Trophoblast cell (in vitro differentiated cells and primary cell): ENCODE measurements around the gene MRAP. TPM values are rescaled to one million over a fixed set of nuclear protein-coding genes. Genes with fewer than 3 reads are reported as not detected.

Experiments
- DNase-seq, 2 donors: peaks; one replicate each; pipeline ENCODE4 v3.0.0-alpha.2; 2016
- H2AFZ ChIP-seq: 2 replicates; pipeline ENCODE4 v1.6.1; 2013; ENCODE audit warnings: low read length, moderate library complexity, mild to moderate bottlenecking; ENCODE audit not compliant: insufficient read depth, poor library complexity
- H2AK5ac ChIP-seq: 2 replicates; pipeline ENCODE4 v1.6.1; 2013; ENCODE audit warnings: mild to moderate bottlenecking, low read length
- H2BK120ac ChIP-seq: 2 replicates; pipeline ENCODE4 v1.6.1; 2013; ENCODE audit warnings: low read length, mild to moderate bottlenecking, moderate library complexity; ENCODE audit not compliant: insufficient read depth, poor library complexity
- H2BK12ac ChIP-seq: 2 replicates; pipeline ENCODE4 v1.6.1; 2013; ENCODE audit warnings: mild to moderate bottlenecking, low read length, moderate library complexity
- H2BK5ac ChIP-seq: 2 replicates; pipeline ENCODE4 v1.6.1; 2013; ENCODE audit warnings: low read length, low read depth, moderate library complexity, mild to moderate bottlenecking; ENCODE audit not compliant: poor library complexity
- H3K14ac ChIP-seq: 2 replicates; pipeline ENCODE4 v1.6.1; 2013; ENCODE audit warnings: mild to moderate bottlenecking, low read length
- H3K18ac ChIP-seq: 2 replicates; pipeline ENCODE4 v1.6.1; 2013; ENCODE audit warnings: mild to moderate bottlenecking, low read length
- H3K23ac ChIP-seq: 2 replicates; pipeline ENCODE4 v1.6.1; 2013; ENCODE audit warnings: low read length
- H3K27ac ChIP-seq: 2 replicates; pipeline ENCODE4 v1.5.1; 2013; ENCODE audit warnings: low read depth, mild to moderate bottlenecking, inconsistent platforms, low read length, moderate library complexity
- H3K27me3 ChIP-seq: 2 replicates; pipeline ENCODE4 v1.6.1; 2013; ENCODE audit warnings: inconsistent platforms, mild to moderate bottlenecking, low read length, moderate library complexity; ENCODE audit not compliant: insufficient read depth
- H3K36me3 ChIP-seq, 2 experiments: 1 replicate in 1 of 2; 2 replicates in 1 of 2; pipeline ENCODE4 v1.6.1; 2013; ENCODE audit warnings: low read length in 2 of 2, mild to moderate bottlenecking in 2 of 2, moderate library complexity in 1 of 2; ENCODE audit not compliant: insufficient read depth in 2 of 2, control insufficient read depth in 1 of 2
- H3K4ac ChIP-seq: 2 replicates; pipeline ENCODE4 v1.6.1; 2013; ENCODE audit warnings: low read depth, mild to moderate bottlenecking, low read length, moderate library complexity
- H3K4me1 ChIP-seq, 2 experiments: 1 replicate in 1 of 2; 2 replicates in 1 of 2; pipeline ENCODE4 v1.6.1; 2013; ENCODE audit warnings: low read length in 2 of 2, mild to moderate bottlenecking in 2 of 2, moderate library complexity in 1 of 2; ENCODE audit not compliant: insufficient read depth in 2 of 2, control insufficient read depth in 1 of 2
- H3K4me2 ChIP-seq: 2 replicates; pipeline ENCODE4 v1.6.1; 2013; ENCODE audit warnings: inconsistent platforms, mild to moderate bottlenecking, low read length, moderate library complexity
- H3K4me3 ChIP-seq: 2 replicates; pipeline ENCODE4 v1.5.1; 2013; ENCODE audit warnings: mild to moderate bottlenecking, low read depth, low read length, inconsistent platforms
- H3K79me1 ChIP-seq: one replicate; pipeline ENCODE4 v1.6.1; 2013; ENCODE audit warnings: low read length
- H3K79me2 ChIP-seq: 2 replicates; pipeline ENCODE4 v1.6.1; 2013; ENCODE audit warnings: low read length, mild to moderate bottlenecking; ENCODE audit not compliant: control insufficient read depth, insufficient read depth, poor library complexity
- H3K9ac ChIP-seq: 2 replicates; pipeline ENCODE4 v1.6.1; 2013; ENCODE audit warnings: mild to moderate bottlenecking, low read length
- H3K9me3 ChIP-seq: 2 replicates; pipeline ENCODE4 v1.6.1; 2013; ENCODE audit warnings: low read depth, mild to moderate bottlenecking, control low read depth, inconsistent platforms, low read length; ENCODE audit not compliant: insufficient read depth
- H4K12ac ChIP-seq: 2 replicates; pipeline ENCODE4 v1.6.1; 2013; ENCODE audit warnings: low read depth, mild to moderate bottlenecking, low read length, moderate library complexity
- H4K8ac ChIP-seq: 2 replicates; pipeline ENCODE4 v1.6.1; 2013; ENCODE audit warnings: low read depth, mild to moderate bottlenecking, low read length, moderate library complexity
- H4K91ac ChIP-seq: one replicate; pipeline ENCODE4 v1.6.1; 2013; ENCODE audit warnings: low read depth, mild to moderate bottlenecking, low read length, moderate library complexity
- WGBS: extraction: QIAGEN DNeasy Blood & Tissue Kit; methylation state at CpG from one replicate; pipeline ENCODE4 v1.1.7; 2013; ENCODE audit warnings: missing lambda C conversion rate; ENCODE audit not compliant: insufficient read length, insufficient coverage; ENCODE audit errors: extremely low coverage; 5-methylcytosine and 5-hydroxymethylcytosine counted together
- polyA plus RNA-seq: library from polyadenylated mRNA; stranded (reverse); fragments of 200-250 nt; gene quantifications from 2 replicates; pipeline ENCODE4 v1.2.3, GENCODE V29; 2013

MRAP gene
- not detected in 2 replicates for polyA plus RNA-seq

GRCh38 chr21:32298658-32299081, at the start of gene MRAP:
Gene MRAP (plus strand): TSS chr21:32298855. CDS start chr21:32298972, 117 bp downstream.
- no peak within 1 kb of the TSS for H2AK5ac ChIP-seq
- H4K8ac ChIP-seq = no peak within 1 kb of the TSS
- peaks cover 7% of the 10 kb centered on the region for H3K9me3 ChIP-seq
- H3K4ac ChIP-seq = no peak within 1 kb of the TSS
- H3K18ac ChIP-seq = no peak within 1 kb of the TSS
- no peak within 1 kb of the TSS for H2BK120ac ChIP-seq
- DNase-seq = no peak
- H2BK12ac ChIP-seq = no peak within 1 kb of the TSS
- no peak within 1 kb of the TSS for H2AFZ ChIP-seq
- peaks cover 0 to 5% of the 10 kb centered on the region in 2 experiments for H3K36me3 ChIP-seq
- no peak within 1 kb of the TSS for H3K9ac ChIP-seq
- no peak within 1 kb of the TSS for H3K14ac ChIP-seq
- WGBS = no CpG with 5 or more reads among the region's 14 CpGs
- no peak within 1 kb of the TSS for H4K91ac ChIP-seq
- H3K79me2 ChIP-seq = no peaks in the 10 kb centered on the region
- H3K27ac ChIP-seq = no peak within 1 kb of the TSS
- no peaks in the 10 kb centered on the region for H3K4me1 ChIP-seq
- no peak within 1 kb of the TSS for H3K4me2 ChIP-seq
- no peak within 1 kb of the TSS for H3K4me3 ChIP-seq
- peak within 1 kb of the TSS; percentile 10 for H4K12ac ChIP-seq
- no peaks in the 10 kb centered on the region for H3K27me3 ChIP-seq
- H3K79me1 ChIP-seq = no peaks in the 10 kb centered on the region
- H3K23ac ChIP-seq = no peak within 1 kb of the TSS
- no peak within 1 kb of the TSS for H2BK5ac ChIP-seq

DNA sequence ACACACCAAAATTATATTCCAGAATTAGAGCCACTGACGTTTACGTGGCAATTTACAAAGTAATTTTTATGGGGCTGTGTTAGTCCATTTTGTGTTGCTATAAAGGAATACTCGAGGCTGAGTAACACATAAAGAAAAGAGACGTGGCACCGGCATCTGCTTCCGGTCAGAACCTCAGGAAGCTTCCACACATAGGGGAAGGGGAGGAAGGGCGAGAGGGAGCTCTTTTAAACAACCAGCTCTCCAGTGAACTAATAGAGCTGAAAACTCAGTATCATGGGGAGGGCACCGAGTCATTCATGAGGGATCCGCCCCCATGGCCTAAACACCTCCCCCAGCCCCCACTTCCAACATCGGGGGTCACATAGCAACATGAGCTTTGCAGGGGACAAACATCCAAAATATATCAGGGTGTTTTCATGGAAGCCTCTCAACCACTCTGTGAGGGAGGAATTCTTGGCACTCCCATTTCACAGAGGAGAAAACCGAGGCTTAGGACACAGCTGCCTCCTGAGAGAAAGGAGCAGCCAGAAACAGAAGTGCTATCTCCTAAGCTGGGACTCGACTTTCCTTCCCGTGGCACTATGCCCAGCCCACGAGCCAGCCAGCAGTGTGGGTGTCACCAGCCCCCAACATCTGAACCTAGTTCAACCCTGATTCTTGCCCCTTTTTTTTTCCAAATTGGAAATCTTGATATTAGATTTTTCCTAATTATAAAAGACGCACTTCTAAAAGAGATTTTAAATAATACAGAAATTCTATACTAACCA, 49.0 kb upstream of the MRAP start:
- H3K4me1 ChIP-seq = peaks cover 0 to 2% of the 10 kb centered on the region in 2 experiments
- H3K27ac ChIP-seq = no peak overlapping the region
- H3K4me3 ChIP-seq = no peak overlapping the region
- WGBS = no CpG with 5 or more reads among the region's 15 CpGs
- H3K36me3 ChIP-seq = no peaks in the 10 kb centered on the region
- no peak overlapping the region for H2BK12ac ChIP-seq
- no peaks in the 10 kb centered on the region for H3K79me2 ChIP-seq
- no peak overlapping the region for H3K23ac ChIP-seq
- H3K9me3 ChIP-seq = no peaks in the 10 kb centered on the region
- no peak overlapping the region for H3K4ac ChIP-seq
- no peak overlapping the region for H3K14ac ChIP-seq
- no peak overlapping the region for H3K18ac ChIP-seq
- H4K12ac ChIP-seq = no peak overlapping the region
- no peak overlapping the region for H2BK5ac ChIP-seq
- no peak overlapping the region for H4K8ac ChIP-seq
- no peaks in the 10 kb centered on the region for H3K27me3 ChIP-seq
- H3K9ac ChIP-seq = no peak overlapping the region
- H2BK120ac ChIP-seq = no peak overlapping the region
- H4K91ac ChIP-seq = no peak overlapping the region
- no peak overlapping the region for H2AFZ ChIP-seq
- no peak overlapping the region for H2AK5ac ChIP-seq
- no peak for DNase-seq
- no peak overlapping the region for H3K4me2 ChIP-seq
- H3K79me1 ChIP-seq = no peaks in the 10 kb centered on the region

DNA sequence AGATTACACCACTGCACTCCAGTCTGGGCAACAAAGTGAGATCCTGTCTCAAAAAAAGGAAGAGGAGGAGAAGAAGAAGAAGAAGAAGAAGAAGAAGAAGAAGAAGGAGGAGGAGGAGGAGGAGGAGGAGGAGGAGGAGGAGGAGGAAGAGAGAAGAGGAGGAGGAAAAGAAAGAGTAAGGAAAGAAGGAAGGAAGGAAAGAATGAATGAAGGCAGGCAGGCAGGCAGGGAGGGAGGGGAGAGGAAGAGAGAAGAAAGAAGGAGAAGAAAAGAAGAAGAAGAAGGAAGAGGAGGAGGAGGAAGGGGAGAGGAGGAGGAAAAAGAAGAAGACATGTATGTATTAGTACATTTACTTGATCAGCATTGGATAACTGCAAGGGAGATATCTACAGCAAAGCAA, 46.5 kb upstream of the MRAP start:
- peaks cover 0 to 2% of the 10 kb centered on the region in 2 experiments for H3K4me1 ChIP-seq
- no peak overlapping the region for H2AFZ ChIP-seq

GRCh38 chr21:32253215-32253641, 45.4 kb upstream of the MRAP start:
- Histone ChIP-seq H3K79me1 (no peaks in the 10 kb centered on the region), H4K12ac (no peak overlapping the region), H3K36me3 (no peaks in the 10 kb centered on the region), H3K14ac (no peak overlapping the region), H3K4me2 (no peak overlapping the region), H4K8ac (no peak overlapping the region), H2BK120ac (no peak overlapping the region), H2AK5ac (no peak overlapping the region), H2BK5ac (no peak overlapping the region), H3K23ac (no peak overlapping the region), H3K4ac (no peak overlapping the region), H3K4me1 (peaks cover 0 to 2% of the 10 kb centered on the region in 2 experiments), H3K9ac (no peak overlapping the region), H3K27ac (no peak overlapping the region), H4K91ac (no peak overlapping the region), H3K27me3 (no peaks in the 10 kb centered on the region), H3K18ac (no peak overlapping the region), H2AFZ (no peak overlapping the region), H3K4me3 (no peak overlapping the region), H3K9me3 (no peaks in the 10 kb centered on the region), H3K79me2 (no peaks in the 10 kb centered on the region), H2BK12ac (no peak overlapping the region)
- WGBS = no CpG with 5 or more reads among the region's 7 CpGs
- DNase-seq = peak; percentile 48 to 71

More for the DNA sequence above, 46.5 kb upstream of the MRAP start:
- no peak overlapping the region for H3K14ac ChIP-seq
- H2BK5ac ChIP-seq = no peak overlapping the region
- no peak overlapping the region for H3K4me3 ChIP-seq
- no peak overlapping the region for H3K4me2 ChIP-seq
- H2AK5ac ChIP-seq = no peak overlapping the region
- H3K79me2 ChIP-seq = no peaks in the 10 kb centered on the region
- no peak overlapping the region for H4K12ac ChIP-seq
- no peak overlapping the region for H3K27ac ChIP-seq
- no peaks in the 10 kb centered on the region for H3K79me1 ChIP-seq
- H2BK12ac ChIP-seq = no peak overlapping the region
- no peak overlapping the region for H3K23ac ChIP-seq
- no peaks in the 10 kb centered on the region for H3K9me3 ChIP-seq
- no peak overlapping the region for H3K18ac ChIP-seq
- H3K27me3 ChIP-seq = no peaks in the 10 kb centered on the region
- DNase-seq = no peak
- no peak overlapping the region for H3K4ac ChIP-seq
- no peaks in the 10 kb centered on the region for H3K36me3 ChIP-seq
- H4K91ac ChIP-seq = no peak overlapping the region
- no peak overlapping the region for H3K9ac ChIP-seq
- H4K8ac ChIP-seq = no peak overlapping the region
- no peak overlapping the region for H2BK120ac ChIP-seq
